AG04450 (cell line): Measurements from ENCODE around the gene TNIK. TPM values are rescaled to one million over a fixed set of nuclear protein-coding genes. Genes with fewer than 3 reads are reported as not detected.

Experiments used
- CTCF ChIA-PET: fragments of 300-600, 350-600 bp; formaldehyde crosslinking; extraction: SDS; loops from one replicate; lab custom pipeline; 2022; ENCODE audit warnings: antibody characterized with exemption, inconsistent platforms; lab: Charles Lee
- POLR2A ChIA-PET: fragments of 350-600 bp; formaldehyde crosslinking; extraction: SDS; loops from one replicate; lab custom pipeline; 2021; ENCODE audit warnings: antibody characterized with exemption, inconsistent platforms; lab: Yijun Ruan, JAX
- DNase-seq: peaks from one replicate; pipeline ENCODE4 v3.0.0-alpha.2; 2011; ENCODE audit warnings: low read depth, low spot score
- H3K27ac ChIP-seq: one replicate; pipeline ENCODE4 v1.5.1; 2012; ENCODE audit warnings: low read depth, low read length, control low read depth
- H3K27me3 ChIP-seq: one replicate; pipeline ENCODE4 v1.6.0; 2012; ENCODE audit warnings: low read length; ENCODE audit not compliant: control insufficient read depth, insufficient read depth
- H3K4me3 ChIP-seq: 2 replicates; pipeline ENCODE4 v1.5.1; 2011; ENCODE audit warnings: mild to moderate bottlenecking, low read depth, low read length, control low read depth
- H3K9me3 ChIP-seq: 2 replicates; pipeline ENCODE4 v1.5.1; 2012; ENCODE audit warnings: low read length; ENCODE audit not compliant: control insufficient read depth, insufficient read depth
- CTCF ChIP-seq: IDR thresholded peaks from 2 replicates; pipeline ENCODE4 v1.5.1; 2011; ENCODE audit warnings: low read depth, low read length, control low read depth, inconsistent platforms
- polyA plus RNA-seq: library from polyadenylated mRNA; depleted of rRNA; stranded (reverse); fragments of >200 nt; gene quantifications from 2 replicates; pipeline ENCODE4 v1.2.3, GENCODE V29; 2011

TNIK gene
- polyA plus RNA-seq, 1 experiment = 9.0 TPM

GRCh38 chr3:171445620-171446204 lies 14.5 kb downstream of the TNIK start:
- POLR2A ChIA-PET = no interaction called here
- H3K9me3 ChIP-seq = no peaks in the 10 kb centered on the region
- TF ChIP-seq CTCF = no peak
- H3K27me3 ChIP-seq = no peaks in the 10 kb centered on the region
- CTCF ChIA-PET = interaction anchor here (0.6 kb wide), 1 partner anchor 1137 kb away, joined by 4 read pairs; no protein-coding TSS in a partner anchor
- DNase-seq = no peak
- H3K4me3 ChIP-seq = no peak overlapping the region
- H3K27ac ChIP-seq = no peak overlapping the region

GRCh38 chr3:171444001-171444690 lies 16.1 kb downstream of the TNIK start:
- 0 out of 2 replicates have a peak, but pooled peaks cover 3% of the 10 kb centered on the region for H3K9me3 ChIP-seq
- CTCF ChIA-PET = no interaction called here
- no peaks in the 10 kb centered on the region for H3K27me3 ChIP-seq

GRCh38 chr3:171443211-171443957 lies 16.8 kb downstream of the TNIK start:
- POLR2A ChIA-PET = interaction anchor here (0.5 kb wide), 1 partner anchor 17 kb away, joined by 4 read pairs; the partner anchor contains the start of gene TNIK
- CTCF ChIA-PET = no interaction called here
- no peaks in the 10 kb centered on the region for H3K27me3 ChIP-seq
- no peak overlapping the region for H3K4me3 ChIP-seq
- 0 out of 2 replicates have a peak, but pooled peaks cover 3% of the 10 kb centered on the region for H3K9me3 ChIP-seq
- TF ChIP-seq CTCF = no peak
- no peak overlapping the region for H3K27ac ChIP-seq
- no peak for DNase-seq

More at GRCh38 chr3:171444001-171444690, 16.1 kb downstream of the TNIK start:
- DNase-seq = no peak
- no peak for TF ChIP-seq CTCF
- H3K27ac ChIP-seq = no peak overlapping the region
- POLR2A ChIA-PET = no interaction called here
- H3K4me3 ChIP-seq = no peak overlapping the region

- Histone ChIP-seq H3K27ac (no peak overlapping the region), H3K27me3 (no peaks in the 10 kb centered on the region), H3K4me3 (no peak overlapping the region), H3K9me3 (0 out of 2 replicates have a peak, but pooled peaks cover 3% of the 10 kb centered on the region)
- CTCF ChIA-PET = no interaction called here
- TF ChIP-seq CTCF = no peak
- POLR2A ChIA-PET = no interaction called here
- no peak for DNase-seq
Observed at GRCh38 chr3:171442184-171442583, 18.0 kb downstream of the TNIK start.
